HepG2 (cell line): ENCODE measurements around the gene IL31. TPM values are rescaled to one million over a fixed set of nuclear protein-coding genes. Genes with fewer than 3 reads are reported as not detected.

ENCODE experiments used
- ATAC-seq: fragments of 200-7000 bp; cut with Tn5 transposase; 3 replicates; pipeline ENCODE4 v1.9.1; 2020; ENCODE audit warnings: mild to moderate bottlenecking, moderate library complexity
- BruUV-seq: library from RNA; stranded (reverse); fragments of 400-500 nt; replicated peaks from 2 replicates; lab custom pipeline; 2021; lab: Mats Ljungman, UMichigan
- CTCF ChIA-PET: fragments of 300-600 bp; formaldehyde crosslinking; extraction: SDS; loops from one replicate; lab custom pipeline; 2021; ENCODE audit warnings: low total read pairs, inconsistent platforms, low intra/inter-chr PET ratio; lab: Yijun Ruan, JAX
- POLR2A ChIA-PET: fragments of 350-600 bp; sonication (Branson Sonifier 250); formaldehyde crosslinking; loops from one replicate; lab custom pipeline; 2020; ENCODE audit warnings: antibody characterized with exemption, inconsistent platforms; lab: Yijun Ruan, JAX
- DNase-seq: peaks from one replicate; pipeline ENCODE4 v3.0.0-alpha.2; 2015; ENCODE audit warnings: low spot score
- FAIRE-seq: peaks from 3 replicates; lab custom pipeline; 2011; peaks lifted over from hg19 to GRCh38; lab: Jason Lieb, UNC
- H2AFZ ChIP-seq: one replicate; pipeline ENCODE4 v1.6.1; 2011; ENCODE audit warnings: low read length, inconsistent platforms
- H3K27ac ChIP-seq: fragments of 300-600 bp; 3 replicates; pipeline ENCODE4 v1.8.0; 2011; ENCODE audit warnings: mixed run types, mild to moderate bottlenecking, mixed read lengths, low read length, inconsistent platforms; ENCODE audit not compliant: insufficient read depth; ENCODE audit errors: extremely low read length
- H3K27me3 ChIP-seq, 2 experiments: fragments of 200-600 bp in 1 of 2; 2 replicates in 1 of 2; 3 replicates in 1 of 2; pipeline versions ENCODE4 v1.6.0 to v1.8.0; 2011; ENCODE audit warnings: low read length in 2 of 2, mild to moderate bottlenecking in 2 of 2, moderate library complexity in 2 of 2, inconsistent platforms in 1 of 2; ENCODE audit not compliant: insufficient read depth in 2 of 2, control insufficient read depth in 1 of 2
- H3K36me3 ChIP-seq, 2 experiments: fragments of 200-600 bp in 1 of 2; replicated peaks in 1 of 2; 2 replicates in 1 of 2; 3 replicates in 1 of 2; pipeline versions ENCODE4 v1.5.1 to v1.8.0; 2011; ENCODE audit warnings: low read length in 2 of 2, inconsistent platforms in 1 of 2; ENCODE audit not compliant: insufficient read depth in 2 of 2, control insufficient read depth in 1 of 2
- H3K4me1 ChIP-seq: 2 replicates; pipeline ENCODE4 v1.5.1; 2012; ENCODE audit warnings: low read length, inconsistent platforms; ENCODE audit not compliant: insufficient read depth
- H3K4me2 ChIP-seq: 2 replicates; pipeline ENCODE4 v1.6.0; 2011; ENCODE audit warnings: low read depth, low read length, inconsistent platforms
- H3K4me3 ChIP-seq, 3 experiments: fragments of 200-600 bp in 1 of 3; sonication (generic), shearing (Covaris generic) in 1 of 3; replicated peaks in 1 of 3; 2 replicates each; pipeline ENCODE4 v1.5.1; 2011 to 2016; ENCODE audit warnings: low read length in 3 of 3, inconsistent platforms in 2 of 3, low read depth in 2 of 3, mild to moderate bottlenecking in 2 of 3, control low read depth in 1 of 3, mixed read lengths in 1 of 3; ENCODE audit not compliant: insufficient read depth in 1 of 3
- H3K79me2 ChIP-seq: one replicate; pipeline ENCODE4 v1.6.1; 2011; ENCODE audit warnings: low read length, inconsistent platforms; ENCODE audit not compliant: insufficient read depth
- H3K9ac ChIP-seq: 2 replicates; pipeline ENCODE4 v1.6.0; 2011; ENCODE audit warnings: mild to moderate bottlenecking, low read depth, low read length, inconsistent platforms; ENCODE audit not compliant: insufficient read depth
- H3K9me3 ChIP-seq: 2 replicates; pipeline ENCODE4 v1.5.1; 2012; ENCODE audit warnings: mild to moderate bottlenecking, low read length
- H4K20me1 ChIP-seq: 2 replicates; pipeline ENCODE4 v1.6.0; 2011; ENCODE audit warnings: inconsistent platforms, mild to moderate bottlenecking, low read length, moderate library complexity; ENCODE audit not compliant: insufficient read depth
- FOXM1 ChIP-seq: sonication (generic); formaldehyde crosslinking; IDR thresholded peaks from 2 replicates; pipeline ENCODE4 v1.5.0; 2020; ENCODE audit warnings: missing genetic modification reagents
- ZFY ChIP-seq: sonication (generic); formaldehyde crosslinking; IDR thresholded peaks from 2 replicates; pipeline ENCODE4 v1.4.0; 2020; ENCODE audit warnings: missing genetic modification reagents
- WGBS: methylation state at CpG from one replicate; pipeline ENCODE4 v1.1.6; 2017; ENCODE audit warnings: low lambda C conversion rate; 5-methylcytosine and 5-hydroxymethylcytosine counted together
- in situ Hi-C: cut with HindIII; loops from 2 replicates; pipeline ENCODE4 v1.10.0; 2017; ENCODE audit warnings: low pct_unique_long_range_greater_than_20kb; ENCODE audit not compliant: extremely low pct_ligation_motif_present
- intact Hi-C: fragments of 100-400 bp; cut with micrococcal nuclease; formaldehyde crosslinking; loops from one replicate; pipeline ENCODE4 v1.10.0; 2022; ENCODE audit not compliant: unreplicated experiment
- polyA plus RNA-seq, 8 experiments: library from polyadenylated mRNA; depleted of rRNA in 3 of 8; stranded (reverse) in 7 of 8; unstranded in 1 of 8; fragments of >200 nt; fragmentation: Illumina TruSeq in 4 of 8; extraction: Trizol in 4 of 8; gene quantifications; 2 replicates each; pipeline versions ENCODE4 v1.2.1 to v1.2.3, GENCODE V29; 2011 to 2016; ENCODE audit warnings: low read depth in 4 of 8, missing spikeins in 1 of 8, mixed read lengths in 1 of 8; ENCODE audit not compliant: insufficient read depth in 1 of 8
- total RNA-seq, 5 experiments: library from RNA; depleted of rRNA; stranded (reverse); fragments of >200 nt; fragmentation: Illumina TruSeq; extraction: Trizol; gene quantifications; 2 replicates each; pipeline ENCODE4 v1.2.3, GENCODE V29; 2016; ENCODE audit warnings: low read depth in 1 of 5
- TF ChIP-seq, protein P1 (sequence below): IDR thresholded peaks from 2 replicates; pipeline ENCODE4 v1.6.1; 2016; ENCODE audit warnings: low read depth
- TF ChIP-seq, protein P2 (sequence below): sonication (generic); formaldehyde crosslinking; IDR thresholded peaks from 2 replicates; pipeline ENCODE4 v1.5.0; 2020; ENCODE audit warnings: mild to moderate bottlenecking, low read depth, missing genetic modification reagents, borderline replicate concordance
- TF ChIP-seq, protein P3 (sequence below): sonication (generic); formaldehyde crosslinking; IDR thresholded peaks from 2 replicates; pipeline ENCODE4 v1.4.0; 2020; ENCODE audit warnings: missing genetic modification reagents

The IL31 gene
- total and polyA plus RNA-seq, 2 of the 13 experiments (the other 11 are each of a cell fraction or from before 2014, with no cell fraction given): not detected

DNA sequence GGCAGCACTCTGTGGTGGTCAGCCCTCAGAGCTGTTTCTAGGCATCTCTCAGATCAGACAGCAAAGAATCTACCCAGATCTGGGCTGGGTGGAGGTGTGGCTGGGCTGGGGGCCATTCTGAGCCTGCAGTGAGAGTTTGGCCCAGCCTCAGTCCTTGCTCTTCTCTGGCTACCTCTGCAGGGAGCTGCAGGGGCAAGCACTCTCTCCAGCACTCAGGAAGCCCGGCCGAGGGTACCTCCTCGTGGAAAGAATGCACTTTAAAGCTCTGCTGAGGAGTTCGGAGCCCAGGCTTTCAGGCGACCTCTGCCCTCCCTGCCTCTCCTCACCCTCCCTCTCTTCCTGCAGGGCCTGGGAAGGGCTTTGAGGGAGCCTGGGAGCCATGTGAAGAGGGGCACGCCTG, 31.2 kb downstream of the IL31 start:
- ATAC-seq (no peak), DNase-seq (no peak), FAIRE-seq (no peak)
- Histone ChIP-seq H2AFZ (no peak overlapping the region), H3K9me3 (no peaks in the 10 kb centered on the region), H3K4me3 (no peak overlapping the region), H3K9ac (no peak overlapping the region), H3K4me1 (no peaks in the 10 kb centered on the region), H3K4me2 (no peak overlapping the region), H3K27me3 (no peaks in the 10 kb centered on the region), H4K20me1 (no peaks in the 10 kb centered on the region), H3K27ac (no peak overlapping the region), H3K79me2 (no peaks in the 10 kb centered on the region), H3K36me3 (peaks cover 8 to 9% of the 10 kb centered on the region in 2 experiments; a peak in 2 of 5 replicates)
- CTCF ChIA-PET: no interaction called here
- TF ChIP-seq ZFY: no peak
- TF ChIP-seq FOXM1 (CRISPR knock-in tag): no peak
- TF ChIP-seq, protein P1, sequence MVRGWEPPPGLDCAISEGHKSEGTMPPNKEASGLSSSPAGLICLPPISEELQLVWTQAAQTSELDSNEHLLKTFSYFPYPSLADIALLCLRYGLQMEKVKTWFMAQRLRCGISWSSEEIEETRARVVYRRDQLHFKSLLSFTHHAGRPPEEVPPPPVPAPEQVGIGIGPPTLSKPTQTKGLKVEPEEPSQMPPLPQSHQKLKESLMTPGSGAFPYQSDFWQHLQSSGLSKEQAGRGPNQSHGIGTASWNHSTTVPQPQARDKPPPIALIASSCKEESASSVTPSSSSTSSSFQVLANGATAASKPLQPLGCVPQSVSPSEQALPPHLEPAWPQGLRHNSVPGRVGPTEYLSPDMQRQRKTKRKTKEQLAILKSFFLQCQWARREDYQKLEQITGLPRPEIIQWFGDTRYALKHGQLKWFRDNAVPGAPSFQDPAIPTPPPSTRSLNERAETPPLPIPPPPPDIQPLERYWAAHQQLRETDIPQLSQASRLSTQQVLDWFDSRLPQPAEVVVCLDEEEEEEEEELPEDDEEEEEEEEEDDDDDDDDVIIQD (CRISPR knock-in tag): no peak
- TF ChIP-seq, protein P2, sequence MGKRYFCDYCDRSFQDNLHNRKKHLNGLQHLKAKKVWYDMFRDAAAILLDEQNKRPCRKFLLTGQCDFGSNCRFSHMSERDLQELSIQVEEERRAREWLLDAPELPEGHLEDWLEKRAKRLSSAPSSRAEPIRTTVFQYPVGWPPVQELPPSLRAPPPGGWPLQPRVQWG (CRISPR knock-in tag): no peak
- TF ChIP-seq, protein P3, sequence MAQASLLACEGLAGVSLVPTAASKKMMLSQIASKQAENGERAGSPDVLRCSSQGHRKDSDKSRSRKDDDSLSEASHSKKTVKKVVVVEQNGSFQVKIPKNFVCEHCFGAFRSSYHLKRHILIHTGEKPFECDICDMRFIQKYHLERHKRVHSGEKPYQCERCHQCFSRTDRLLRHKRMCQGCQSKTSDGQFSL: no peak
- in situ Hi-C loops: loop anchor here (5.0 kb wide), 1 partner anchor 54 kb away; no protein-coding TSS in a partner anchor
- 100% methylated on average over 1 of the region's 6 CpGs for WGBS
- BruUV-seq: no TSS peak
- POLR2A ChIA-PET: no interaction called here
- intact Hi-C loops: no loop called here
